Measurements from ENCODE around the gene ARL6IP6.
"Not testable (repeated sequence)": the region's sequence is repeated elsewhere in the genome, so short reads cannot be mapped to it uniquely, and the experiment has no call there.

Gene ARL6IP6

GRCh38 chr2:152723918-152724317 lies 5.5 kb downstream of the ARL6IP6 start:
- DNase-seq (ENCODE audit: low spot score) = no peak

GRCh38 chr2:152729844-152730243 lies 11.4 kb downstream of the ARL6IP6 start:
- no peak for DNase-seq (ENCODE audit: low spot score)

- no peak for DNase-seq (ENCODE audit: low spot score)
Measured at GRCh38 chr2:152730591-152731333, 12.3 kb downstream of the ARL6IP6 start.

GRCh38 chr2:152737509-152737908 lies 19.1 kb downstream of the ARL6IP6 start:
- not testable (repeated sequence) for DNase-seq (ENCODE audit: low spot score)

GRCh38 chr2:152738438-152738837 lies 20.0 kb downstream of the ARL6IP6 start:
- DNase-seq (ENCODE audit: low spot score) = no peak

- not testable (repeated sequence) for DNase-seq (ENCODE audit: low spot score)
Measured at GRCh38 chr2:152739705-152740104, 21.3 kb downstream of the ARL6IP6 start.

GRCh38 chr2:152740743-152741328 lies 22.4 kb downstream of the ARL6IP6 start:
- DNase-seq (ENCODE audit: low spot score) = no peak

- no peak for DNase-seq (ENCODE audit: low spot score)
Measured at GRCh38 chr2:152743002-152743401, 24.6 kb downstream of the ARL6IP6 start.

GRCh38 chr2:152747751-152748150 lies 29.3 kb downstream of the ARL6IP6 start:
- not testable (repeated sequence) for DNase-seq (ENCODE audit: low spot score)

- DNase-seq (ENCODE audit: low spot score) = no peak
Measured at GRCh38 chr2:152755029-152755428, 36.6 kb downstream of the ARL6IP6 start.

GRCh38 chr2:152759290-152760072 lies 41.1 kb downstream of the ARL6IP6 start:
- DNase-seq (ENCODE audit: low spot score) = no peak

- DNase-seq (ENCODE audit: low spot score) = no peak
Measured at GRCh38 chr2:152761214-152761613, 42.8 kb downstream of the ARL6IP6 start.

GRCh38 chr2:152762202-152762601 lies 43.8 kb downstream of the ARL6IP6 start:
- DNase-seq (ENCODE audit: low spot score) = no peak

GRCh38 chr2:152763208-152763607 lies 44.8 kb downstream of the ARL6IP6 start:
- not testable (repeated sequence) for DNase-seq (ENCODE audit: low spot score)

GRCh38 chr2:152763651-152764050 lies 45.2 kb downstream of the ARL6IP6 start:
- DNase-seq (ENCODE audit: low spot score) = no peak

- DNase-seq (ENCODE audit: low spot score) = no peak
Measured at GRCh38 chr2:152766928-152767327, 48.5 kb downstream of the ARL6IP6 start.

GRCh38 chr2:152781175-152781574 lies 62.8 kb downstream of the ARL6IP6 start:
- DNase-seq (ENCODE audit: low spot score) = no peak

- no peak for DNase-seq (ENCODE audit: low spot score)
Measured at GRCh38 chr2:152782171-152782570, 63.8 kb downstream of the ARL6IP6 start.

- no peak for DNase-seq (ENCODE audit: low spot score)
Measured at GRCh38 chr2:152790883-152791282, 72.5 kb downstream of the ARL6IP6 start.

- DNase-seq (ENCODE audit: low spot score) = no peak
Measured at GRCh38 chr2:152791979-152792378, 73.6 kb downstream of the ARL6IP6 start.

- DNase-seq (ENCODE audit: low spot score) = no peak
Measured at GRCh38 chr2:152792974-152793373, 74.6 kb downstream of the ARL6IP6 start.

- DNase-seq (ENCODE audit: low spot score) = no peak
Measured at GRCh38 chr2:152796941-152797340, 78.5 kb downstream of the ARL6IP6 start.
